ENCODE results near the gene FH. TPM values are rescaled to one million over a fixed set of nuclear protein-coding genes. Genes with fewer than 3 reads are reported as not detected.

The FH gene
- total and polyA plus RNA-seq, 10 of the 15 experiments (the other 5 are each of a cell fraction or from before 2014, with no cell fraction given) = 44.7 to 124 (median 76.2) TPM

GRCh38 chr1:241507189-241507863 lies 12.2 kb downstream of the FH start (continued):
- TF ChIP-seq, protein P1, sequence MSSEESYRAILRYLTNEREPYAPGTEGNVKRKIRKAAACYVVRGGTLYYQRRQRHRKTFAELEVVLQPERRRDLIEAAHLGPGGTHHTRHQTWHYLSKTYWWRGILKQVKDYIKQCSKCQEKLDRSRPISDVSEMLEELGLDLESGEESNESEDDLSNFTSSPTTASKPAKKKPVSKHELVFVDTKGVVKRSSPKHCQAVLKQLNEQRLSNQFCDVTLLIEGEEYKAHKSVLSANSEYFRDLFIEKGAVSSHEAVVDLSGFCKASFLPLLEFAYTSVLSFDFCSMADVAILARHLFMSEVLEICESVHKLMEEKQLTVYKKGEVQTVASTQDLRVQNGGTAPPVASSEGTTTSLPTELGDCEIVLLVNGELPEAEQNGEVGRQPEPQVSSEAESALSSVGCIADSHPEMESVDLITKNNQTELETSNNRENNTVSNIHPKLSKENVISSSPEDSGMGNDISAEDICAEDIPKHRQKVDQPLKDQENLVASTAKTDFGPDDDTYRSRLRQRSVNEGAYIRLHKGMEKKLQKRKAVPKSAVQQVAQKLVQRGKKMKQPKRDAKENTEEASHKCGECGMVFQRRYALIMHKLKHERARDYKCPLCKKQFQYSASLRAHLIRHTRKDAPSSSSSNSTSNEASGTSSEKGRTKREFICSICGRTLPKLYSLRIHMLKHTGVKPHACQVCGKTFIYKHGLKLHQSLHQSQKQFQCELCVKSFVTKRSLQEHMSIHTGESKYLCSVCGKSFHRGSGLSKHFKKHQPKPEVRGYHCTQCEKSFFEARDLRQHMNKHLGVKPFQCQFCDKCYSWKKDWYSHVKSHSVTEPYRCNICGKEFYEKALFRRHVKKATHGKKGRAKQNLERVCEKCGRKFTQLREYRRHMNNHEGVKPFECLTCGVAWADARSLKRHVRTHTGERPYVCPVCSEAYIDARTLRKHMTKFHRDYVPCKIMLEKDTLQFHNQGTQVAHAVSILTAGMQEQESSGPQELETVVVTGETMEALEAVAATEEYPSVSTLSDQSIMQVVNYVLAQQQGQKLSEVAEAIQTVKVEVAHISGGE (CRISPR knock-in tag; IDR thresholded peaks at IDR 0.05) = no peak
- TF ChIP-seq MTA2 (IDR thresholded peaks at IDR 0.05; ENCODE audit: low read depth) = no peak
- TF ChIP-seq ZBTB33 (IDR thresholded peaks at IDR 0.05) = no peak
- no peak for TF ChIP-seq NFXL1 (IDR thresholded peaks at IDR 0.05; ENCODE audit: borderline replicate concordance)
- TF ChIP-seq ATF7 (IDR thresholded peaks at IDR 0.05; ENCODE audit: low read depth) = no peak
- TF ChIP-seq JUNB (IDR thresholded peaks at IDR 0.05) = no peak
- no peak for TF ChIP-seq SMAD1 (IDR thresholded peaks at IDR 0.05; ENCODE audit: low read depth, partially characterized antibody)
- TF ChIP-seq MEF2B (IDR thresholded peaks at IDR 0.05; ENCODE audit: partially characterized antibody, poor library complexity, severe bottlenecking) = no peak
